K562 (cell line): ENCODE data around the gene SART3. TPM values are rescaled to one million over a fixed set of nuclear protein-coding genes. Genes with fewer than 3 reads are reported as not detected.
A peak's percentile ranks its signal among the peaks of the same experiment; 100 is the strongest.
"Not testable (repeated sequence)": the region's sequence is repeated elsewhere in the genome, so short reads cannot be mapped to it uniquely, and the experiment has no call there.

Experiments
- ATAC-seq: fragments of 200-7000 bp; cut with Tn5 transposase; 3 replicates; pipeline ENCODE4 v1.9.1; 2020; ENCODE audit warnings: moderate library complexity
- BruUV-seq: library from RNA; stranded (reverse); fragments of 400-500 nt; replicated peaks from 2 replicates; lab custom pipeline; 2021; lab: Mats Ljungman, UMichigan
- CTCF ChIA-PET: fragments of 300-600 bp; formaldehyde crosslinking; extraction: SDS; loops from one replicate; lab custom pipeline; 2021; ENCODE audit warnings: low intra/inter-chr PET ratio; lab: Yijun Ruan, JAX
- POLR2A ChIA-PET: fragments of 300-600, 350-650 bp; sonication (Branson Sonifier 250); formaldehyde crosslinking; extraction: SDS; loops from one replicate; lab custom pipeline; 2021; ENCODE audit warnings: antibody characterized with exemption, inconsistent platforms; lab: Yijun Ruan, JAX
- DNase-seq, 4 experiments: peaks; one replicate each; pipeline versions ENCODE4 v3.0.0 to v3.0.0-alpha.2; 2011 to 2018; ENCODE audit warnings: low spot score in 3 of 4, mixed read lengths in 3 of 4; ENCODE audit errors: extremely low read depth in 1 of 4
- FAIRE-seq: peaks from 2 replicates; lab custom pipeline; 2011; peaks lifted over from hg19 to GRCh38; lab: Jason Lieb, UNC
- H2AFZ ChIP-seq: 2 replicates; pipeline ENCODE4 v1.6.0; 2011; ENCODE audit warnings: low read depth, low read length, control low read depth, inconsistent platforms
- H3K27ac ChIP-seq: fragments of 200-600 bp; 3 replicates; pipeline ENCODE4 v1.8.0; 2011; ENCODE audit warnings: low read depth, mild to moderate bottlenecking, control low read depth, inconsistent platforms, low read length, moderate library complexity, mixed read lengths; ENCODE audit errors: extremely low read depth
- H3K27me3 ChIP-seq, 2 experiments: fragments of 300-600 bp in 1 of 2; 2 replicates in 1 of 2; 3 replicates in 1 of 2; pipeline versions ENCODE4 v1.6.0 to v1.8.0; 2011; ENCODE audit warnings: inconsistent platforms in 2 of 2, low read length in 2 of 2, mild to moderate bottlenecking in 1 of 2, mixed read lengths in 1 of 2, moderate library complexity in 1 of 2; ENCODE audit not compliant: control insufficient read depth in 2 of 2, insufficient read depth in 2 of 2
- H3K36me3 ChIP-seq: fragments of 300-600 bp; 3 replicates; pipeline ENCODE4 v1.8.0; 2011; ENCODE audit warnings: mild to moderate bottlenecking, low read length, inconsistent platforms; ENCODE audit not compliant: control insufficient read depth, insufficient read depth
- H3K4me1 ChIP-seq, 2 experiments: fragments of 200-600 bp in 1 of 2; replicated peaks in 1 of 2; 2 replicates in 1 of 2; 3 replicates in 1 of 2; pipeline versions ENCODE4 v1.5.1 to v1.8.0; 2011; ENCODE audit warnings: inconsistent platforms in 2 of 2, low read length in 2 of 2, mild to moderate bottlenecking in 1 of 2, mixed read lengths in 1 of 2, moderate library complexity in 1 of 2; ENCODE audit not compliant: control insufficient read depth in 2 of 2, insufficient read depth in 2 of 2
- H3K4me2 ChIP-seq: 2 replicates; pipeline ENCODE4 v1.6.1; 2011; ENCODE audit warnings: low read length, control low read depth, inconsistent platforms, mixed read lengths; ENCODE audit not compliant: insufficient read depth
- H3K4me3 ChIP-seq: fragments of 200-600 bp; sonication (generic), shearing (Covaris generic); 2 replicates; pipeline ENCODE4 v1.5.1; 2016; ENCODE audit warnings: control low read depth, inconsistent platforms
- H3K79me2 ChIP-seq: fragments of 200-600 bp; 3 replicates; pipeline ENCODE4 v1.8.0; 2011; ENCODE audit warnings: low read length, inconsistent platforms; ENCODE audit not compliant: control insufficient read depth, insufficient read depth
- H3K9ac ChIP-seq, 2 experiments: 2 replicates each; pipeline versions ENCODE4 v1.6.0 to v1.6.1; 2011; ENCODE audit warnings: low read depth in 2 of 2, low read length in 2 of 2, control low read depth in 1 of 2, inconsistent platforms in 1 of 2, mild to moderate bottlenecking in 1 of 2, mixed read lengths in 1 of 2; ENCODE audit not compliant: insufficient read depth in 1 of 2
- H3K9me1 ChIP-seq: one replicate; pipeline ENCODE4 v1.6.0; 2011; ENCODE audit warnings: inconsistent platforms, mild to moderate bottlenecking, low read length, moderate library complexity; ENCODE audit not compliant: control insufficient read depth, insufficient read depth
- H3K9me3 ChIP-seq: replicated peaks from 2 replicates; pipeline ENCODE4 v1.5.1; 2011; ENCODE audit warnings: low read depth, low read length, inconsistent platforms; ENCODE audit not compliant: control insufficient read depth, insufficient read depth
- H4K20me1 ChIP-seq: replicated peaks from 2 replicates; pipeline ENCODE4 v1.6.1; 2011; ENCODE audit warnings: low read length, inconsistent platforms, mixed read lengths; ENCODE audit not compliant: control insufficient read depth, insufficient read depth
- CBFA2T2 ChIP-seq: fragments of 450-650 bp; conservative IDR thresholded peaks from 2 replicates; pipeline ENCODE4 v1.6.1; 2017; ENCODE audit warnings: mild to moderate bottlenecking
- EHMT2 ChIP-seq: fragments of 450-650 bp; IDR thresholded peaks from 2 replicates; pipeline ENCODE4 v1.6.1; 2018; ENCODE audit warnings: antibody characterized with exemption
- FOXA1 ChIP-seq: fragments of 450-650 bp; IDR thresholded peaks from 2 replicates; pipeline ENCODE4 v1.6.1; 2016; ENCODE audit warnings: mild to moderate bottlenecking, borderline replicate concordance
- FOXM1 ChIP-seq, 2 experiments: fragments of 450-650 bp in 1 of 2; sonication (generic) in 1 of 2; formaldehyde crosslinking in 1 of 2; IDR thresholded peaks; 2 replicates each; pipeline versions ENCODE4 v1.6.1 to v1.9.0; 2017 to 2022; ENCODE audit warnings: low read depth in 2 of 2, mild to moderate bottlenecking in 2 of 2, missing genetic modification reagents in 1 of 2, moderate library complexity in 1 of 2
- JUN ChIP-seq, 2 experiments: sonication (generic) in 1 of 2; formaldehyde crosslinking in 1 of 2; IDR thresholded peaks; 2 replicates each; pipeline versions ENCODE4 v1.6.1 to v1.8.0; 2012 to 2022; ENCODE audit warnings: borderline replicate concordance in 2 of 2, mild to moderate bottlenecking in 2 of 2, improper control_type of control experiment in 1 of 2, low read depth in 1 of 2, low read length in 1 of 2, missing genetic modification reagents in 1 of 2
- KDM1A ChIP-seq, 2 experiments: fragments of 450-650 bp; IDR thresholded peaks; 2 replicates each; pipeline ENCODE4 v1.6.1; 2016; ENCODE audit warnings: mild to moderate bottlenecking in 2 of 2
- KLF16 ChIP-seq: IDR thresholded peaks from 2 replicates; pipeline ENCODE4 v1.6.1; 2016; ENCODE audit warnings: antibody characterized with exemption
- MBD2 ChIP-seq: sonication (generic); IDR thresholded peaks from 2 replicates; pipeline ENCODE4 v1.6.1; 2016; ENCODE audit warnings: low read depth, borderline replicate concordance
- MEF2D ChIP-seq: conservative IDR thresholded peaks from 2 replicates; pipeline ENCODE4 v1.6.1; 2016; ENCODE audit warnings: low read depth, missing genetic modification characterization, missing compliant biosample characterization
- MTA1 ChIP-seq: fragments of 450-650 bp; IDR thresholded peaks from 2 replicates; pipeline ENCODE4 v1.6.1; 2017; ENCODE audit warnings: borderline replicate concordance
- NCOA2 ChIP-seq, 2 experiments: fragments of 450-650 bp; IDR thresholded peaks; 2 replicates each; pipeline ENCODE4 v1.6.1; 2018; ENCODE audit warnings: mild to moderate bottlenecking in 2 of 2, moderate library complexity in 1 of 2; ENCODE audit not compliant: partially characterized antibody in 2 of 2
- RNF2 ChIP-seq: sonication (generic); IDR thresholded peaks from 2 replicates; pipeline ENCODE4 v1.6.1; 2016
- SOX6 ChIP-seq: fragments of 450-650 bp; IDR thresholded peaks from 2 replicates; pipeline ENCODE4 v1.6.1; 2014; ENCODE audit warnings: mild to moderate bottlenecking
- STAT5A ChIP-seq: IDR thresholded peaks from 2 replicates; pipeline ENCODE4 v1.6.1; 2012; ENCODE audit warnings: low read length, inconsistent platforms, borderline replicate concordance
- TRIM28 ChIP-seq: fragments of 450-650 bp; IDR thresholded peaks from 2 replicates; pipeline ENCODE4 v1.6.1; 2017
- ZBED1 ChIP-seq: IDR thresholded peaks from 2 replicates; pipeline ENCODE4 v1.6.1; 2014
- ZMIZ1 ChIP-seq, 2 experiments: fragments of 150-350 bp in 1 of 2; IDR thresholded peaks; 2 replicates each; pipeline ENCODE4 v1.6.1; 2012 to 2016; ENCODE audit warnings: low read depth in 2 of 2, low read length in 2 of 2, mild to moderate bottlenecking in 1 of 2, moderate library complexity in 1 of 2
- WGBS: fragments of 100-300 bp; shearing (Covaris generic); methylation state at CpG from one replicate; pipeline ENCODE4 v1.1.6; 2016; ENCODE audit warnings: low coverage, mixed read lengths; ENCODE audit not compliant: insufficient coverage; ENCODE audit errors: missing lambda C conversion rate; 5-methylcytosine and 5-hydroxymethylcytosine counted together
- in situ Hi-C: fragments of 300-500 bp; cut with MboI; formaldehyde crosslinking; loops from 4 replicates; pipeline ENCODE4 v1.15.0; 2018; ENCODE audit warnings: inconsistent platforms, mixed read lengths
- intact Hi-C: fragments of 100-400 bp; cut with micrococcal nuclease; formaldehyde crosslinking; loops from 2 replicates; pipeline ENCODE4 v1.14.2; 2022
- polyA plus RNA-seq, 8 experiments: library from polyadenylated mRNA; depleted of rRNA in 4 of 8; stranded (reverse) in 5 of 8; unstranded in 3 of 8; fragments of >200 nt; fragmentation: Nextera tagmentation in 2 of 8; fragmentation: Illumina TruSeq in 1 of 8; extraction: Ambion mirVana in 2 of 8; extraction: Trizol in 1 of 8; gene quantifications; 2 replicates each; pipeline versions ENCODE4 v1.2.1 to v1.2.3, GENCODE V29; 2011 to 2014; ENCODE audit warnings: inconsistent platforms in 1 of 8, missing spikeins in 1 of 8
- total RNA-seq, 7 experiments: library from RNA; depleted of rRNA in 6 of 7; stranded (reverse); fragments of >200 nt in 6 of 7; fragmentation: Illumina TruSeq in 2 of 7; extraction: Trizol in 2 of 7; gene quantifications; 2 replicates each; pipeline versions ENCODE4 v1.2.1 to v1.2.3, GENCODE V29; 2011 to 2021; ENCODE audit warnings: low replicate concordance in 1 of 7
- TF ChIP-seq, protein P1 (sequence below), 2 experiments: fragments of 200-800 bp in 1 of 2; sonication (Bioruptor generic) in 1 of 2; sonication (generic) in 1 of 2; formaldehyde crosslinking in 1 of 2; IDR thresholded peaks in 1 of 2; conservative IDR thresholded peaks in 1 of 2; 2 replicates each; pipeline versions ENCODE4 v1.5.0 to v1.6.1; 2016 to 2020; ENCODE audit warnings: missing compliant biosample characterization in 1 of 2, missing genetic modification characterization in 1 of 2, missing genetic modification reagents in 1 of 2

The SART3 gene
- total and polyA plus RNA-seq, 9 of the 15 experiments (the other 6 are each of a cell fraction or from before 2014, with no cell fraction given): 8.9 to 167 (median 56.7) TPM

- not testable (repeated sequence) for H3K27ac ChIP-seq; TF ChIP-seq JUN (CRISPR knock-in tag; IDR thresholded peaks at IDR 0.05; ENCODE audit: borderline replicate concordance); FOXM1 (CRISPR knock-in tag; IDR thresholded peaks at IDR 0.05; ENCODE audit: low read depth)
- FAIRE-seq: peak; percentile 97
- TF ChIP-seq MBD2: 0 out of 2 replicates have a peak, but pooled peaks have one; percentile 27
- TF ChIP-seq RNF2: peak; percentile 75; the same call in 1 of the 2 replicates
- TF ChIP-seq, protein P1, sequence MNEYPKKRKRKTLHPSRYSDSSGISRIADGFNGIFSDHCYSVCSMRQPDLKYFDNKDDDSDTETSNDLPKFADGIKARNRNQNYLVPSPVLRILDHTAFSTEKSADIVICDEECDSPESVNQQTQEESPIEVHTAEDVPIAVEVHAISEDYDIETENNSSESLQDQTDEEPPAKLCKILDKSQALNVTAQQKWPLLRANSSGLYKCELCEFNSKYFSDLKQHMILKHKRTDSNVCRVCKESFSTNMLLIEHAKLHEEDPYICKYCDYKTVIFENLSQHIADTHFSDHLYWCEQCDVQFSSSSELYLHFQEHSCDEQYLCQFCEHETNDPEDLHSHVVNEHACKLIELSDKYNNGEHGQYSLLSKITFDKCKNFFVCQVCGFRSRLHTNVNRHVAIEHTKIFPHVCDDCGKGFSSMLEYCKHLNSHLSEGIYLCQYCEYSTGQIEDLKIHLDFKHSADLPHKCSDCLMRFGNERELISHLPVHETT (CRISPR knock-in tag; conservative IDR thresholded peaks at IDR 0.05 in 1 of 2, IDR thresholded peaks at IDR 0.05 in 1 of 2): peak in 1 of 2 experiments; percentile 33; a peak in 1 of 4 replicates
- TF ChIP-seq STAT5A: peak; percentile 90
- peak; percentile 39; the same call in 1 of the 2 replicates for TF ChIP-seq TRIM28
- TF ChIP-seq KLF16: peak; percentile 97
- peak; percentile 61 for TF ChIP-seq EHMT2
- 0 out of 2 replicates have a peak, but pooled peaks have one; percentile 54 for TF ChIP-seq ZBED1
- TF ChIP-seq ZMIZ1 (IDR thresholded peaks at IDR 0.05; ENCODE audit: low read depth in 2 of 2, low read length in 2 of 2): peak in 1 of 2 experiments; percentile 94; a peak in 2 of 4 replicates
- TF ChIP-seq SOX6: peak; percentile 100
- peak; percentile 27; the same call in 1 of the 2 replicates for TF ChIP-seq JUN (IDR thresholded peaks at IDR 0.05; ENCODE audit: borderline replicate concordance, low read depth, low read length)
- TF ChIP-seq FOXA1: peak; percentile 37; the same call in 1 of the 2 replicates
- TF ChIP-seq KDM1A (IDR thresholded peaks at IDR 0.05): peak; percentile 94 to 97
- TF ChIP-seq CBFA2T2: peak; percentile 99
- TF ChIP-seq NCOA2 (IDR thresholded peaks at IDR 0.05; ENCODE audit: partially characterized antibody in 2 of 2): peak in 1 of 2 experiments; percentile 51
- 0 out of 2 replicates have a peak, but pooled peaks have one; percentile 48 for TF ChIP-seq MEF2D (tag)
- peak; percentile 57; the same call in 1 of the 2 replicates for TF ChIP-seq MTA1
- TF ChIP-seq FOXM1 (IDR thresholded peaks at IDR 0.05; ENCODE audit: low read depth): peak; percentile 95
These were observed 75.6 kb downstream of the SART3 start for GRCh38 chr12:108485371-108485770.

More at GRCh38 chr12:108485371-108485770, 75.6 kb downstream of the SART3 start:
- ATAC-seq (peak; percentile 86), DNase-seq (peak; percentile 79 to 93 (median 82))
- POLR2A ChIA-PET: interaction anchor here (0.5 kb wide), 1 partner anchor 178 kb away, joined by 3 read pairs; no protein-coding TSS in a partner anchor
- H3K27me3 ChIP-seq, intact Hi-C loops, H3K4me2 ChIP-seq, BruUV-seq, H3K79me2 ChIP-seq, in situ Hi-C loops, H2AFZ ChIP-seq, H3K9me3 ChIP-seq, H3K9ac ChIP-seq, CTCF ChIA-PET, H3K4me3 ChIP-seq, H3K9me1 ChIP-seq, H3K36me3 ChIP-seq, H4K20me1 ChIP-seq: not testable (repeated sequence)
- H3K4me1 ChIP-seq: peaks cover 13 to 17% of the 10 kb centered on the region in 2 experiments; a peak in 3 of 5 replicates
- WGBS: 1% methylated on average over 7 of the region's 7 CpGs
